ENCODE measurements around the gene NEMF.
A peak's percentile ranks its signal among the peaks of the same experiment; 100 is the strongest.

Gene NEMF

GRCh38 chr14:49880267-49881064, 27.9 kb upstream of the NEMF start (continued):
- TF ChIP-seq, protein P1, sequence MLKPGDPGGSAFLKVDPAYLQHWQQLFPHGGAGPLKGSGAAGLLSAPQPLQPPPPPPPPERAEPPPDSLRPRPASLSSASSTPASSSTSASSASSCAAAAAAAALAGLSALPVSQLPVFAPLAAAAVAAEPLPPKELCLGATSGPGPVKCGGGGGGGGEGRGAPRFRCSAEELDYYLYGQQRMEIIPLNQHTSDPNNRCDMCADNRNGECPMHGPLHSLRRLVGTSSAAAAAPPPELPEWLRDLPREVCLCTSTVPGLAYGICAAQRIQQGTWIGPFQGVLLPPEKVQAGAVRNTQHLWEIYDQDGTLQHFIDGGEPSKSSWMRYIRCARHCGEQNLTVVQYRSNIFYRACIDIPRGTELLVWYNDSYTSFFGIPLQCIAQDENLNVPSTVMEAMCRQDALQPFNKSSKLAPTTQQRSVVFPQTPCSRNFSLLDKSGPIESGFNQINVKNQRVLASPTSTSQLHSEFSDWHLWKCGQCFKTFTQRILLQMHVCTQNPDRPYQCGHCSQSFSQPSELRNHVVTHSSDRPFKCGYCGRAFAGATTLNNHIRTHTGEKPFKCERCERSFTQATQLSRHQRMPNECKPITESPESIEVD (tag by site-specific recombination; IDR thresholded peaks at IDR 0.05), result peak; percentile 99
- TF ChIP-seq, protein P2, sequence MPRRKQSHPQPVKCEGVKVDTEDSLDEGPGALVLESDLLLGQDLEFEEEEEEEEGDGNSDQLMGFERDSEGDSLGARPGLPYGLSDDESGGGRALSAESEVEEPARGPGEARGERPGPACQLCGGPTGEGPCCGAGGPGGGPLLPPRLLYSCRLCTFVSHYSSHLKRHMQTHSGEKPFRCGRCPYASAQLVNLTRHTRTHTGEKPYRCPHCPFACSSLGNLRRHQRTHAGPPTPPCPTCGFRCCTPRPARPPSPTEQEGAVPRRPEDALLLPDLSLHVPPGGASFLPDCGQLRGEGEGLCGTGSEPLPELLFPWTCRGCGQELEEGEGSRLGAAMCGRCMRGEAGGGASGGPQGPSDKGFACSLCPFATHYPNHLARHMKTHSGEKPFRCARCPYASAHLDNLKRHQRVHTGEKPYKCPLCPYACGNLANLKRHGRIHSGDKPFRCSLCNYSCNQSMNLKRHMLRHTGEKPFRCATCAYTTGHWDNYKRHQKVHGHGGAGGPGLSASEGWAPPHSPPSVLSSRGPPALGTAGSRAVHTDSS (tag by site-specific recombination; IDR thresholded peaks at IDR 0.05), result no peak
- TF ChIP-seq ZNF623 (tag by site-specific recombination; IDR thresholded peaks at IDR 0.05), result no peak
- TF ChIP-seq, protein P3, sequence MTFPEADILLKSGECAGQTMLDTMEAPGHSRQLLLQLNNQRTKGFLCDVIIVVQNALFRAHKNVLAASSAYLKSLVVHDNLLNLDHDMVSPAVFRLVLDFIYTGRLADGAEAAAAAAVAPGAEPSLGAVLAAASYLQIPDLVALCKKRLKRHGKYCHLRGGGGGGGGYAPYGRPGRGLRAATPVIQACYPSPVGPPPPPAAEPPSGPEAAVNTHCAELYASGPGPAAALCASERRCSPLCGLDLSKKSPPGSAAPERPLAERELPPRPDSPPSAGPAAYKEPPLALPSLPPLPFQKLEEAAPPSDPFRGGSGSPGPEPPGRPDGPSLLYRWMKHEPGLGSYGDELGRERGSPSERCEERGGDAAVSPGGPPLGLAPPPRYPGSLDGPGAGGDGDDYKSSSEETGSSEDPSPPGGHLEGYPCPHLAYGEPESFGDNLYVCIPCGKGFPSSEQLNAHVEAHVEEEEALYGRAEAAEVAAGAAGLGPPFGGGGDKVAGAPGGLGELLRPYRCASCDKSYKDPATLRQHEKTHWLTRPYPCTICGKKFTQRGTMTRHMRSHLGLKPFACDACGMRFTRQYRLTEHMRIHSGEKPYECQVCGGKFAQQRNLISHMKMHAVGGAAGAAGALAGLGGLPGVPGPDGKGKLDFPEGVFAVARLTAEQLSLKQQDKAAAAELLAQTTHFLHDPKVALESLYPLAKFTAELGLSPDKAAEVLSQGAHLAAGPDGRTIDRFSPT (tag by site-specific recombination; IDR thresholded peaks at IDR 0.05), result no peak
- no peak for TF ChIP-seq ZNF112 (tag by site-specific recombination; IDR thresholded peaks at IDR 0.05)
- TF ChIP-seq ZXDB (tag by site-specific recombination; IDR thresholded peaks at IDR 0.05), result peak; percentile 69
- 0 out of 2 replicates have a peak, but pooled peaks have one; percentile 19 for TF ChIP-seq ZNF518A (tag by site-specific recombination; conservative IDR thresholded peaks at IDR 0.05; ENCODE audit: low read depth)
- TF ChIP-seq SP7 (tag by site-specific recombination; IDR thresholded peaks at IDR 0.05), result peak; percentile 97
- TF ChIP-seq PRDM4 (tag by site-specific recombination; IDR thresholded peaks at IDR 0.05), result peak; percentile 91
- TF ChIP-seq, protein P4, sequence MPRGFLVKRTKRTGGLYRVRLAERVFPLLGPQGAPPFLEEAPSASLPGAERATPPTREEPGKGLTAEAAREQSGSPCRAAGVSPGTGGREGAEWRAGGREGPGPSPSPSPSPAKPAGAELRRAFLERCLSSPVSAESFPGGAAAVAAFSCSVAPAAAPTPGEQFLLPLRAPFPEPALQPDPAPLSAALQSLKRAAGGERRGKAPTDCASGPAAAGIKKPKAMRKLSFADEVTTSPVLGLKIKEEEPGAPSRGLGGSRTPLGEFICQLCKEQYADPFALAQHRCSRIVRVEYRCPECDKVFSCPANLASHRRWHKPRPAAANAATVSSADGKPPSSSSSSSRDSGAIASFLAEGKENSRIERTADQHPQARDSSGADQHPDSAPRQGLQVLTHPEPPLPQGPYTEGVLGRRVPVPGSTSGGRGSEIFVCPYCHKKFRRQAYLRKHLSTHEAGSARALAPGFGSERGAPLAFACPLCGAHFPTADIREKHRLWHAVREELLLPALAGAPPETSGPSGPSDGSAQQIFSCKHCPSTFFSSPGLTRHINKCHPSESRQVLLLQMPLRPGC (tag by site-specific recombination; IDR thresholded peaks at IDR 0.05), result peak; percentile 62; the same call in 1 of the 2 replicates
- TF ChIP-seq ZNF404 (tag by site-specific recombination; IDR thresholded peaks at IDR 0.05), result no peak
- TF ChIP-seq WT1 (tag by site-specific recombination; IDR thresholded peaks at IDR 0.05), result peak; percentile 90
- peak; percentile 87 for TF ChIP-seq FEZF1 (tag by site-specific recombination; IDR thresholded peaks at IDR 0.05)
- TF ChIP-seq BCL6B (tag by site-specific recombination; IDR thresholded peaks at IDR 0.05), result peak; percentile 85
- TF ChIP-seq OVOL3 (tag by site-specific recombination; IDR thresholded peaks at IDR 0.05), result peak; percentile 79; the same call in 1 of the 2 replicates
- TF ChIP-seq, protein P5, sequence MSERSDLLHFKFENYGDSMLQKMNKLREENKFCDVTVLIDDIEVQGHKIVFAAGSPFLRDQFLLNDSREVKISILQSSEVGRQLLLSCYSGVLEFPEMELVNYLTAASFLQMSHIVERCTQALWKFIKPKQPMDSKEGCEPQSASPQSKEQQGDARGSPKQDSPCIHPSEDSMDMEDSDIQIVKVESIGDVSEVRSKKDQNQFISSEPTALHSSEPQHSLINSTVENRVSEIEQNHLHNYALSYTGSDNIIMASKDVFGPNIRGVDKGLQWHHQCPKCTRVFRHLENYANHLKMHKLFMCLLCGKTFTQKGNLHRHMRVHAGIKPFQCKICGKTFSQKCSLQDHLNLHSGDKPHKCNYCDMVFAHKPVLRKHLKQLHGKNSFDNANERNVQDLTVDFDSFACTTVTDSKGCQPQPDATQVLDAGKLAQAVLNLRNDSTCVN (tag by site-specific recombination; optimal IDR thresholded peaks at IDR 0.05), result no peak
- no peak for TF ChIP-seq ZNF292 (tag by site-specific recombination; IDR thresholded peaks at IDR 0.05; ENCODE audit: borderline replicate concordance, low read depth)
- peak; percentile 42; the same call in 1 of the 2 replicates for TF ChIP-seq ZNF610 (tag by site-specific recombination; IDR thresholded peaks at IDR 0.05; ENCODE audit: borderline replicate concordance)
- TF ChIP-seq KLF1 (tag by site-specific recombination; IDR thresholded peaks at IDR 0.05), result 0 out of 2 replicates have a peak, but pooled peaks have one; percentile 12

All from HEK293 (cell line).